HG03571 (cell line): ENCODE data around the gene SLC38A8.

Source experiments
- ATAC-seq: cut with Tn5 transposase; IDR thresholded peaks from one replicate; pipeline ENCODE4 v1.9.1; 2021; ENCODE audit not compliant: unreplicated experiment

SLC38A8 gene

DNA sequence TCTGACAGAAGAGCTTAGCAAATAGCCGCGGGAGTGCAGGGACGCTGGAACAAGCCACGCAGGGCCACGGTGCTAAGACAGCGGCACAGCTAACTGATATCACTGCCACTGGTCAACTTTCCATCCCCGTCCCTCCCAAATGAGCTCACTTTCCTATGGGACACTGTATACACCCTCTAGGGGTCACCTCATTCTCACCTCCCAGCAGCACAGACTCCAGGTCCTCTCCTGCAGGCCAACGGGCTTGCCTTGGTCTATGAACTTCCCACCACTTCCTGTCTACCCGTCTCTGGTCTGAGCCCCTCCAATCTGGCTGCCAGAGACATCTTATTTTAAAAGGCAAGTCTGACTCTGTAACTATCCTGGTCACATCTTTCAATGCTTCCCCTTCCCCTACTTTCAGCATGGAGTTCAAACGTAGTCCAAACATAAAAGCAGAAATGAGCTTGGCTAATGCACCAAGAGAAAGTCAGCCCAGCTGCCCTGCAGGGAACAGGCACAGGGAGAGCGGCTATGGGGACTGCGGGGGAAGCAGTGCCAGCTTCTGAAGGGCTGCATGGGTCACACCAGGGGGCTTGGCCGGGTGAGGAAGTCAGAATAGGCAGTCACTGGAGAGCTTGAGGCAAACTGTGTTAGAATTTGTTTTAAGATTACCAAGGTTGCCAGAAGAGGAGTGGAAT, 26.3 kb upstream of the SLC38A8 start:
- no peak for ATAC-seq

- no peak for ATAC-seq
Observed at GRCh38 chr16:84068041-84068440, 25.4 kb upstream of the SLC38A8 start.

GRCh38 chr16:84067640-84068039, 25.0 kb upstream of the SLC38A8 start:
- ATAC-seq: no peak

- ATAC-seq: no peak
Observed at GRCh38 chr16:84065536-84066132, 23.0 kb upstream of the SLC38A8 start.

- ATAC-seq: no peak
Observed at GRCh38 chr16:84063980-84064379, 21.4 kb upstream of the SLC38A8 start.

DNA sequence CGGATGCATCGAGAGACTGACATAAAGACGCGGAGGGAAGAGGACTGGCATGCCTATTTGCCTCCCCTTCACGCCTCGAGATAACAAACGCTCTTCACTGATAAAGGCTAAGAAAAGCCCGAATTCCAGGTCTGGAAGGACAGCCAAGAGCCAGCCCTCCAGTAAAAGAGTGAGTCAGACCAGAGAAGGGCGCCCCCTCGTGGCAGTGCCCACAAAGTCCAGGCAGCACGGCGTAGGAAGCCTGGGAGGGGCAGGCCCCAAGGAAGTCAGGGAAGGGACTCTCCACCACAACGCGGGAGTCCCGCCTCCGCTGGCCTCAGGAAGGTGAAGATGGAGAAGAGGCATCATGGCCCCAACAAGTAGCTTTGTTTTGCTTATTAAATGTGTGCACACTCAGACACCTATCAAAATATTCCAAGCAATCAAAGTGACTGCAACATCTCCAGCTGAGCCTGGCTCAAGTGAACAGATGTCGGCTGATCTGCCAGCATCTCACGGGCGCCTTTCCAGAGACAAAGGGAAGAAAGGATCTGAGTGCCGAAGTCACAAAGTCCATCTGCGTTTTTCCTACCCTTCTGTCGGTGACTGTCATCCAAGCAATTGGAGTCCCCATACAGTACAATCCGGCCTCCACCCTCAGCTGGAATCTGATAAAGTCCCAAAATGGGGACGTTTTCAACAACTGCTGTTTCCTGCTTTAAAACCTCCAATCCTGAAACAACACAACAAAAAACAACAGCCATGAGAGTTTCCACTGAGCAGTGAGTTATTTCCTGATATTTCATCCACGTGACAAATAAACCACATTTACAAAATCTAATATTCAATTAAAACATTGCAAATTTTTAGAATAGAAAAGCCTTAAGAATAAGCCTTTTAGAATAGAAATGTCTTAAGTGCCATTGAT, 20.4 kb upstream of the SLC38A8 start:
- no peak for ATAC-seq

DNA sequence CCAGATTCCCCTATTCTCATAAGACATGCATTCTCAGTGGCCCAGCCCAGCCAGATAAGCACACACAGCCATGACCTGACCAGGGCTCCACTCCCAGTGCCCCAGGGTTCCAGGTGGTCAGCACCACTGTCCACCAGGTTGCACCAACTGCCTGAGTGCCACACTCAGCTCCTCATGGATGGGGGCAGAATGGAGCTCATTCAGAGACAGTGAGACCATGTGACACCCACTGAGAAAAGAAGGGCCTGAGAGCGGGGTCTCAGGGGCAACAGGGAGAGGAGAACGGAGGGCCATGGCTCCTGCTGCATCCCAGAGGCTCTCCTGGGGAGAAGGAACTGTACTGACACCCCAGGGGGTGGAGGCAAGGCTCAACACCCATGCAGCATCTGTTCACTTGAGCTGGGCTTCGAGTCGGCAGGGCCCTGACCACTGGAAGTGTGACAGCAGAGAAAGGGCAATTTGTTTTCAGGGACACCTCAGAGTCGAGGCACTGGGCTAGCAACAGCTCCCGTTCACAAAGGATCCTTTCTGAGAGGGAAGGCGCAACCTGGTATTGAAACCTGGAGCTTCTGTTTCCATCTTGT, 18.7 kb upstream of the SLC38A8 start:
- no peak for ATAC-seq

- ATAC-seq: no peak
Observed at GRCh38 chr16:84059946-84060901, 17.6 kb upstream of the SLC38A8 start.

DNA sequence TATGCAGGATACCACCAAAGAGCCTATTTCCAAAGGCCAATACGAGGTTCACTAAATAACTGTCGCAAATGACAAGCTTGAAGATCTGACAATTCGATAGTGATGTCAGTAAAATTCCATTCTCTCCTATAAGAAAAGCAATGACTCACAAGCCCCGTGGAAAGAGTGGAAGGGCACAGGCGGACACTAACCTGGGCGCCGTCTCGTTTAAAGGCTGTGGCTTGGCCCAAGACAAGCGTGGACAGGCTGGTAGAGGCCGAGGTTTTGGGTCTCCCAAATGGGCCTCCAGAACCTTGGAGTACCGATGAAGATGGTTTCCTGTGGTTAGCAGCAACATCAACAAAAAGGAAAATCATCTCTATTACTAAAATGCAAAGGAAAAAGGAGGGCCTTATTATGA, 16.5 kb upstream of the SLC38A8 start:
- no peak for ATAC-seq

DNA sequence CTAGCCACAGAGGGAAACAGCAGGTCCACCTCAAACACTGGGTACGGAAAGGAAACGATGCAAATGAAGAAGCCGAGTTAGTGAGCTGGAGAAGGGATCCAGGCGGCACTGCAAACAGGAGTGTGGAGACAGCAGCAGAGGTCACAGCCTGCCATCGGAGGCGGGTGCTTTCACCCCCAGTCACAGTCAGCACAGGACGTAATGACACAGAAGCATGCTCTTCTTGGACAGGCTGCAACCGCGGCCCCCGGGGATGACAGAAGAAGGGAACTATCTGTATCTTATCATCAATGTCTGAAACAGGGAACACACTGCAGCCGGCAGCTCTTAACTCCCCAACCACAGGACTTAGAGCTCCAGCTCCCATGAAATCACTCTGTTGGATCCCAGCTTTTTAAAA, 16.1 kb upstream of the SLC38A8 start:
- no peak for ATAC-seq

DNA sequence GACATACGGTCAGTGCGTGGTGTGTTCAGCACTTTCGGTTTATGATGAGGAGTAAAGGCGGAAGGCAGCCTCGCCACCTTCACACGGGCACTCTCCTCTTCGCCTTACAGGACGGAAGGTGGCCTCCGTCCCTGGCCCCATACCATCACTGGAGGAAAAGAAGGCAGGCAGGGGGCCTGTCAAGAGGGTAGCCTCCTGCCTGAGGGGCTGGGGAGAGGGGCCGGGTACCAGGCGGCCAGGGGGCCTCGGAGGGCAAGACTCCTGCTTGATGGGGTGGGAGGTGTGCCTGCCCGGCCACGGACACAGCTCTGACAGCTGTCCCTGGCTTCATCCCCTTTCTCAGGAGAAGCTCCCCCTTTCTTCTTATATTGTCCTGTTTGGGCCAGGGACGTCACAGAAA, 15.6 kb upstream of the SLC38A8 start:
- ATAC-seq: no peak

DNA sequence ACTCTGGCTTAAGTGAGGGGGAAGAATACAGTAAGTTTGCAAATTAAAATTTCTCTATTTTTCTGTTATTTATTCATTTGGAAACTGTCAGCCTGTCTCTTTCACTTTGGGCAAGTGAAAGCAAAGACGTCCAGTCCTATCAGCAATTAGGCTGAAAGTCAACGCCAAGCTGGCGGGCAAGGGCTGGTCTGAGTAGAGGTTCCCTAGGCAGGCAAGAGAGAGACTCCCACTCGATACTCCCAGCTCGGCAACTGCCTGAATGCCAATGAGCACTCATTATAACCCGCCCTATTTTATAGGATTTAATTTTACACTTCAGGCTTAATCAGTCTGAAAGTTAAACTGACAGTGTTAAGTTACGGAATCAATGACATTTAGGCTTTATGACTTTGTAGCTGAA, 14.3 kb upstream of the SLC38A8 start:
- ATAC-seq: no peak

GRCh38 chr16:84055801-84056634, 13.4 kb upstream of the SLC38A8 start:
- no peak for ATAC-seq

GRCh38 chr16:84055366-84055765, 12.8 kb upstream of the SLC38A8 start:
- no peak for ATAC-seq

- no peak for ATAC-seq
Observed at GRCh38 chr16:84054916-84055315, 12.3 kb upstream of the SLC38A8 start.

- no peak for ATAC-seq
Observed at GRCh38 chr16:84054271-84054670, 11.7 kb upstream of the SLC38A8 start.

DNA sequence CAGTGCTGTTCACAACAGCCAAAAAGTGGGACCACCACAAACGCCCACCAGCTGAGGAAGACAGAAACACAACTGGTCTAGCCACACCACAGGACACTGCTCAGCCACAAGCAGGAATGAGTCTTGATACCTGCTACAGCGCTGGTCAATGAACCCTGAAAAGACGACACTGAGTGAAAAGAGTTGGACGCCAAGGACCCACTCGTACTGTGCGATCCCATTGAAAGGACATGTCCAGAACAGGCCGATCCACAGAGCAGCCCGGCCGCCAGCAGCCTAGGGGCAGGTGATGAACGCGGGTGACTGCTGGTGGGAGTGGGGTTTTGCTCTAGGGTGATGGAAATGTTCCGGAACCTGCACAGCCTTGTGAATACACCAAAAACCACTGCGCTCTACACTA, 10.6 kb upstream of the SLC38A8 start:
- no peak for ATAC-seq

- ATAC-seq: no peak
Observed at GRCh38 chr16:84052071-84052622, 9.6 kb upstream of the SLC38A8 start.

DNA sequence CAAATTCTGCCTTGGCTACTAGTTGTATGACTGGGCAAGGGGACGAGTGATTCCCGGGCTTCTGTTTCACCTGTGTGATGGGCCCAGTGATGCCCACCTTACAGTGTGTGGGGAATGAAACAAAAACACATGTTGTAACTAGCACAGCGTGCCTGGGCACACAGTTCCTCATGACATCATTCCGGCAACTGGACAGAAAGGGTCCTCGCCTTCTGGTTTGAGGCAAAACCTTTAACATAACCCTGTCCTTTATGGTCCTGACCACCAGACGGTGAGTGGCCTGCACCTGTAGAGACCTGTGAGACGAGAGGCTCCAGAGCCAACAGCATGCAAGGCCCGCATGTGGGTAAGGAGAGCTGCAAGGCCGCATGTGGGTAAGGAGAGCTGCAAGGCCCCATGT, 7.7 kb upstream of the SLC38A8 start:
- no peak for ATAC-seq
